GM21447 (cell line): ENCODE data around the gene GOLGA8G.
"Not testable (repeated sequence)": the region's sequence is repeated elsewhere in the genome, so short reads cannot be mapped to it uniquely, and the experiment has no call there.

ENCODE experiments used
- ATAC-seq: cut with Tn5 transposase; IDR thresholded peaks from one replicate; pipeline ENCODE4 v1.9.1; 2021; ENCODE audit not compliant: unreplicated experiment

GOLGA8G gene

GRCh38 chr15:28532954-28533353 is at the start of gene GOLGA8G:
Gene GOLGA8G, minus strand, starts transcription at chr15:28532971. Its CDS starts 62 bp downstream, at chr15:28532909.
- not testable (repeated sequence) for ATAC-seq

DNA sequence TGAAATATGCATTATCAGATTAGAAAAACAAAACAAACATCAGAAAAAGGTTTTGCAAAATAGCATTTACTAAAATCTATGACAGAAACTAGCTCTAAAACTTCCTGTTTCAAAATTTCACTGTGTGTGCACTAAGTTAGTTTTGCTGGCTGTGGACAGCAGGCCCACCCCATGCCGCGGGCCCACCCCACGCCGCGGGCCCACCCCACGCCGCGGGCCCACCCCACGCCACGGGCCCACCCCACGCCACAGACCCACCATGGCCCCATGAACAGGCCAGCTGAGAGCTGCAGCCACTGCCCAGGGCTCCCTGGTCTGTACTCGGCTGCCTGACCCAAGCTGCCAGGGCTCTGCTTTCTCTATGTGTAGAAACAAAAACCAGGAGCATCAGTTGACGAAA is 40.6 kb upstream of the GOLGA8G start:
- not testable (repeated sequence) for ATAC-seq

GRCh38 chr15:28553268-28553667 is 20.5 kb upstream of the GOLGA8G start, which contains the start of gene GOLGA6L25:
Gene GOLGA6L25, plus strand, starts transcription at chr15:28553568. Its CDS starts 61 bp downstream, at chr15:28553629.
- not testable (repeated sequence) for ATAC-seq

- not testable (repeated sequence) for ATAC-seq
Measured at GRCh38 chr15:28515208-28515607, 17.6 kb downstream of the GOLGA8G start.

- ATAC-seq, result not testable (repeated sequence)
Measured at GRCh38 chr15:28514128-28514527, 18.6 kb downstream of the GOLGA8G start.

- ATAC-seq, result not testable (repeated sequence)
Measured at GRCh38 chr15:28508217-28508889, 24.4 kb downstream of the GOLGA8G start.

DNA sequence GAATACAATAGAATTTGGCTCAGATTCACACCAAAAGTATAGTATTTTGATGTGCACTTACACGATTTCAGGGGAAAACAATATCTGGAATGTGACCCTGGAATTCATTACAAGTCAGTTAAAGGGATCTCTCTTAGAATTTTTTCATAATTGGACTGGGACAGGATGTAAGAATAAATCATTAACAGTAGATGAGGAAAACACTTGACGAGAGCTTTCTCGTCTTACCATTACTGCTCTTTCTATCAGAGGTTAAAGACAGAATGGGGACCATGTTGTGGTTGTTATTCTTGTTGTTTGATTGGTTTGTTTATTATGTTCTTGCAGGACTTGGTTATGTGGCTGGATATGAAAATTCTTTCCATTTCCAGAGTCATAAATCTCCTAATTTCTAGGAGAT is 51.4 kb downstream of the GOLGA8G start:
- not testable (repeated sequence) for ATAC-seq
